Neutrophil (primary cell): ENCODE measurements around the gene ZNF558.

Source experiments
- H3K27ac ChIP-seq: fragments of 200-600 bp; sonication (generic); 2 replicates; pipeline ENCODE4 v1.5.1; 2016; ENCODE audit warnings: mild to moderate bottlenecking, moderate library complexity
- H3K27me3 ChIP-seq: fragments of 200-600 bp; sonication (generic); 2 replicates; pipeline ENCODE4 v1.6.0; 2016; ENCODE audit warnings: mild to moderate bottlenecking
- H3K36me3 ChIP-seq: fragments of 200-600 bp; sonication (generic); 2 replicates; pipeline ENCODE4 v1.5.1; 2017
- H3K4me1 ChIP-seq, 2 experiments: fragments of 200-600 bp in 1 of 2; sonication (generic) in 1 of 2; 1 replicate in 1 of 2; 2 replicates in 1 of 2; pipeline versions ENCODE4 v1.5.1 to v1.6.1; 2013 to 2016; ENCODE audit warnings: low read depth in 1 of 2, low read length in 1 of 2, mild to moderate bottlenecking in 1 of 2, moderate library complexity in 1 of 2; ENCODE audit not compliant: control insufficient read depth in 1 of 2, insufficient read depth in 1 of 2
- H3K4me3 ChIP-seq, 2 experiments: fragments of 200-600 bp in 1 of 2; sonication (generic) in 1 of 2; 1 replicate in 1 of 2; 2 replicates in 1 of 2; pipeline ENCODE4 v1.5.1; 2013 to 2016; ENCODE audit warnings: low read depth in 1 of 2, low read length in 1 of 2, mild to moderate bottlenecking in 1 of 2, moderate library complexity in 1 of 2
- H3K9me3 ChIP-seq: fragments of 200-600 bp; sonication (generic); 2 replicates; pipeline ENCODE4 v1.5.1; 2016
- CTCF ChIP-seq: fragments of 200-600 bp; sonication (generic); IDR thresholded peaks from 2 replicates; pipeline ENCODE4 v1.5.1; 2016; ENCODE audit warnings: antibody characterized with exemption

Gene ZNF558

GRCh38 chr19:8858260-8858659, 26.2 kb upstream of the ZNF558 start:
- no peak for TF ChIP-seq CTCF
- no peaks in the 10 kb centered on the region for H3K9me3 ChIP-seq
- no peak overlapping the region for H3K27ac ChIP-seq
- no peaks in the 10 kb centered on the region for H3K4me1 ChIP-seq
- no peak overlapping the region for H3K4me3 ChIP-seq
- H3K36me3 ChIP-seq: no peaks in the 10 kb centered on the region
- no peaks in the 10 kb centered on the region for H3K27me3 ChIP-seq

DNA sequence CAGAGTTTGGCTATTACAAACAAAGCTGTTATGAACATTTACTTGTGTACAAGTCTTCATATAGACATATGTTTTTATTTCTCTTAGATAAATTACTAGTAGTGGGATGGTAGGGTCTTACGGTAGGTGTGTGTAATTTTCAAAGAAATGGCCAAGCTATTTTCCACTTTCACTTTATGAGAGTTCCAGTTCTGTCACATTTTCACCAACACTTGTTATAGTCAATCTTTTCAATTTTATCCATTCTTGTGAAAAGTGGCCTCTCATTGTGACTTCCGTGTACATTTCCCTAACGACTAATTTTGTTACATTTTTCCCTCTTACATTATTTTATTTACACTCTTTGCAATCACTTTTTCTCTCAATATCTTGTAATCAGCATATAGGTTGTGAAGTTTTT, 18.4 kb upstream of the ZNF558 start:
- Histone ChIP-seq H3K36me3 (no peaks in the 10 kb centered on the region), H3K27ac (no peak overlapping the region), H3K4me3 (no peak overlapping the region), H3K4me1 (no peaks in the 10 kb centered on the region), H3K9me3 (no peaks in the 10 kb centered on the region), H3K27me3 (no peaks in the 10 kb centered on the region)
- TF ChIP-seq CTCF: no peak

GRCh38 chr19:8849232-8849631, 17.1 kb upstream of the ZNF558 start:
- Histone ChIP-seq H3K4me1 (no peaks in the 10 kb centered on the region), H3K4me3 (no peak overlapping the region), H3K27ac (no peak overlapping the region), H3K27me3 (no peaks in the 10 kb centered on the region), H3K9me3 (no peaks in the 10 kb centered on the region), H3K36me3 (no peaks in the 10 kb centered on the region)
- TF ChIP-seq CTCF: no peak

DNA sequence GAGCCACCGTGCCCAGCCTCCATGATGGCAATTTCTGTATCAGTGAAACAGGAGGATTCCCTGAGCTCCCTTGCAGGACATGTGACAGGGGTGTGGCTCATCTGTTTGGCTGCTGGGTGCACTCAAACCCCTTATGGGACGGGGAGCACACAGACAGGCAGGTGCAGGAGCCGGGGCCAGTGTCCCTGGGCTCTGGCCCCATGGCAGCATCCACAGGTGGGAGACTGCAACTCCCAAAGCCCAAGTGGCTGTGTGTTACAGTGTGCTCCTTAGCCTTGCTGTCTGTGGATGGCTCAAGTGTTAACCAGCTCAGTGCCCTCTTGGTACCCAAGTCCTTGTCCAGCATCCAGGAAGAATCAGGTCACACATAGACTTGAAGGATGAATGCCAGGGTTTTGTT, 14.7 kb upstream of the ZNF558 start:
- H3K27ac ChIP-seq: no peak overlapping the region
- H3K9me3 ChIP-seq: no peaks in the 10 kb centered on the region
- no peaks in the 10 kb centered on the region for H3K4me1 ChIP-seq

DNA sequence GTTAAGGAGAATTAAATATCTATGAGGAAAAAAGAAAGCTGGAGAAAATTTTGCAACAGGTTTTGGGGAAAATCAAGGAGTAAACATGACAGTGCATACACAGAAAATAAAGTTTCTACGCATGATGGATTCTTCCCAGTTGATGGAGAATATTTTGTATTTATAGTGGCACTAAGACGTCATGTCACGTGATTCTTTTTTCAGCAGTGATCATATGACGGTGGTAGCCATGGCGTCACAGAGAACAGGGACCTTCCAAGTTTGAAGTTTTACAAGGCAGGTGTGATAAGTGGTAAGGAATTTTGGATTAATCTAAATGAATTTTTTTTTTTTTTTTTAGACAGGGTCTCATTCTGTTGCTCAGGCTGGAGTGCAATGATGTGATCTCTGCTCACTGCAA, 8.6 kb upstream of the ZNF558 start:
- Histone ChIP-seq H3K36me3 (no peaks in the 10 kb centered on the region), H3K27ac (no peak overlapping the region), H3K4me1 (no peaks in the 10 kb centered on the region), H3K27me3 (peaks cover 11% of the 10 kb centered on the region), H3K9me3 (no peaks in the 10 kb centered on the region), H3K4me3 (no peak overlapping the region)
- no peak for TF ChIP-seq CTCF

More for the DNA sequence above, 14.7 kb upstream of the ZNF558 start:
- Histone ChIP-seq H3K4me3 (no peak overlapping the region), H3K27me3 (peaks cover 7% of the 10 kb centered on the region), H3K36me3 (no peaks in the 10 kb centered on the region)
- TF ChIP-seq CTCF: no peak

- Histone ChIP-seq H3K4me1 (peaks cover 7 to 13% of the 10 kb centered on the region in 2 experiments), H3K9me3 (no peaks in the 10 kb centered on the region), H3K27me3 (no peaks in the 10 kb centered on the region), H3K36me3 (no peaks in the 10 kb centered on the region), H3K4me3 (no peak overlapping the region), H3K27ac (no peak overlapping the region)
- TF ChIP-seq CTCF: no peak
Measured at GRCh38 chr19:8835877-8836276, 3.8 kb upstream of the ZNF558 start.
